OCI-LY3 (cell line): ENCODE measurements around the gene PRPF6.

Experiments
- EZH2phosphoT487 ChIP-seq: fragments of 200-600 bp; shearing (Covaris generic); IDR thresholded peaks from 2 replicates; pipeline ENCODE4 v1.6.1; 2018; ENCODE audit warnings: antibody characterized with exemption, mixed run types, low read depth
- TF ChIP-seq, protein P1 (sequence below): fragments of 200-600, 300-600 bp; sonication (generic); IDR thresholded peaks from 2 replicates; pipeline ENCODE4 v1.5.1; 2014; ENCODE audit warnings: antibody characterized with exemption, low read length, low read depth

DNA sequence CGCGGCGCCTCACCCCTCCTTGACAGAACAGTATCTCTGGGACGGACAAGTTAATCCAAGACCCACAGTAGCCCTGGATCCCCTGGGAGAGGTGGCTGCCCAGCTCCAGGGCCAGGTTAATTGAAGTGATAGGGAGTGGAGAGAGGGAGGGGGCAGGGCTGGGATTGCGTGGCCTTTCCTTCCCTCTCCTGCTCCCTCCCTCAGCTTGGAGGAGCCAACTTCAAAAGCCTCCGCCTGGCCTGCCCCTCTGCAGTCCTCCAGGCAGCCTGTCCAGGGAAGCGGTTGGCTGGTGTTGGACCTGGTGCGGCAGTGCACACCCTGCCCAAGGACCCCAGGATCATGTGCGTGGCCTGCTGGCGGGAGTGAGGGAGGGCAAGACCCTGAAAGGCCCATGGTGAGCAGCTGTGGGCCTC lies 55.0 kb downstream of the PRPF6 start, which contains the start of gene C20orf204:
- TF ChIP-seq, protein P1, sequence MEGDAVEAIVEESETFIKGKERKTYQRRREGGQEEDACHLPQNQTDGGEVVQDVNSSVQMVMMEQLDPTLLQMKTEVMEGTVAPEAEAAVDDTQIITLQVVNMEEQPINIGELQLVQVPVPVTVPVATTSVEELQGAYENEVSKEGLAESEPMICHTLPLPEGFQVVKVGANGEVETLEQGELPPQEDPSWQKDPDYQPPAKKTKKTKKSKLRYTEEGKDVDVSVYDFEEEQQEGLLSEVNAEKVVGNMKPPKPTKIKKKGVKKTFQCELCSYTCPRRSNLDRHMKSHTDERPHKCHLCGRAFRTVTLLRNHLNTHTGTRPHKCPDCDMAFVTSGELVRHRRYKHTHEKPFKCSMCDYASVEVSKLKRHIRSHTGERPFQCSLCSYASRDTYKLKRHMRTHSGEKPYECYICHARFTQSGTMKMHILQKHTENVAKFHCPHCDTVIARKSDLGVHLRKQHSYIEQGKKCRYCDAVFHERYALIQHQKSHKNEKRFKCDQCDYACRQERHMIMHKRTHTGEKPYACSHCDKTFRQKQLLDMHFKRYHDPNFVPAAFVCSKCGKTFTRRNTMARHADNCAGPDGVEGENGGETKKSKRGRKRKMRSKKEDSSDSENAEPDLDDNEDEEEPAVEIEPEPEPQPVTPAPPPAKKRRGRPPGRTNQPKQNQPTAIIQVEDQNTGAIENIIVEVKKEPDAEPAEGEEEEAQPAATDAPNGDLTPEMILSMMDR: no peak
- no peak for TF ChIP-seq EZH2phosphoT487
